Hematopoietic multipotent progenitor cell treated with erythropoietin and hydrocortisone succinate and interleukin-3 and kit ligand, for 4 days (in vitro differentiated cells): ENCODE results near the gene PALLD.

ENCODE experiments used
- DNase-seq: peaks from one replicate; pipeline ENCODE4 v3.0.0-alpha.2; 2015

PALLD gene

DNA sequence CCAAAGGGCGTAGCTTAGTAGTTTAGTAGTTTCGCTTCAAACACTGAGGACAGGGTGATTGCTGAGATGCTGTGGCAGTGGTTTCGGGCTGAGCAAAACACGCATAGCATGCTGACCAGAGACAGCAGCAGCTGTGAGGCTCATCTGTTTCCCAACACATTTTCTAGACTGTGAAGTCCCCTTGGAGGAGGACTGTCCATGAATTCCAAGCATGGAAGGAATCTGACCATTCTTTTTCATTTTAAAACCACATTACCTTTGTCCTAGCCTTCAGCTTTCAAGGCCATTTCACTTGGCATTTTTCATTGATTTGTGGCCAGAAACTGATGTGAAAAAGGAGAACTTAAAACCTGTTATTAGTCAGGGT is 240.9 kb downstream of the PALLD start:
- no peak for DNase-seq

DNA sequence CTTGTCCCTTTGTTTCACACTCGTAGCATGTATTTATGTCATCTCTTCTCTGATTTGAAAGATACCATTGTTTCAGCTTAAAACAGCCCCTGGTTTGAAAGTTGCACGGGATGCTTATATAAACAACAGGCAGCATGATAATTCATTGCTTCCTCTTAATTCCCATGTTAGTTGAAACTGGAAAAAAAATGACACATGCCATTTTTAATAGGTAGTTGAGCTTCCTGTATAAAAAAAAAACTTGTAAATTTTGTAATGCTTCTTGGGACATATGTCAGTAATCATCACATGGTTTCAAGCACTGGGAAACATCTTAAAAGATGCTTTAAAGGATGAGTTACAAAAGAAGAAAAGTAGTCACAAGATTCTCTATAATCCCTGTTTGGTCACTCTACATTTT is 243.0 kb downstream of the PALLD start:
- DNase-seq = no peak

DNA sequence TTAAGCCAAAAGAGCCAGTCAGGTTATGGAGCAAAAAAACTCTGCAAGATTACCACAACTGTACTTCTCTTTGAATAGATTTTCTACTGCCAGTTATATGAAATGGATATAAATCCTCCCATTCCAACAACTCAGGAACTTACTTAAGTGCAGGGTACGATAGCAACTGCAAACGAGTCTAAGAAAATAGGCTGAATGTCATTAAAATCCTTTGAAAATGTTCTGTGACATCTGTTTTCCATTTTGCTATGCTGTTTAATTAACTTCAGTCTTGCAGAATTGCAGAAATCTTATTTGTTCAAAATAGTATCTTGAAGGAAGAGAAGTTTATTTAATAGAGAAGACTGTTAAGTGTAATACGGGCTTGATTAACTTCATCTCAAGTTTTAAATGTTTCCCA is 243.8 kb downstream of the PALLD start:
- no peak for DNase-seq

DNA sequence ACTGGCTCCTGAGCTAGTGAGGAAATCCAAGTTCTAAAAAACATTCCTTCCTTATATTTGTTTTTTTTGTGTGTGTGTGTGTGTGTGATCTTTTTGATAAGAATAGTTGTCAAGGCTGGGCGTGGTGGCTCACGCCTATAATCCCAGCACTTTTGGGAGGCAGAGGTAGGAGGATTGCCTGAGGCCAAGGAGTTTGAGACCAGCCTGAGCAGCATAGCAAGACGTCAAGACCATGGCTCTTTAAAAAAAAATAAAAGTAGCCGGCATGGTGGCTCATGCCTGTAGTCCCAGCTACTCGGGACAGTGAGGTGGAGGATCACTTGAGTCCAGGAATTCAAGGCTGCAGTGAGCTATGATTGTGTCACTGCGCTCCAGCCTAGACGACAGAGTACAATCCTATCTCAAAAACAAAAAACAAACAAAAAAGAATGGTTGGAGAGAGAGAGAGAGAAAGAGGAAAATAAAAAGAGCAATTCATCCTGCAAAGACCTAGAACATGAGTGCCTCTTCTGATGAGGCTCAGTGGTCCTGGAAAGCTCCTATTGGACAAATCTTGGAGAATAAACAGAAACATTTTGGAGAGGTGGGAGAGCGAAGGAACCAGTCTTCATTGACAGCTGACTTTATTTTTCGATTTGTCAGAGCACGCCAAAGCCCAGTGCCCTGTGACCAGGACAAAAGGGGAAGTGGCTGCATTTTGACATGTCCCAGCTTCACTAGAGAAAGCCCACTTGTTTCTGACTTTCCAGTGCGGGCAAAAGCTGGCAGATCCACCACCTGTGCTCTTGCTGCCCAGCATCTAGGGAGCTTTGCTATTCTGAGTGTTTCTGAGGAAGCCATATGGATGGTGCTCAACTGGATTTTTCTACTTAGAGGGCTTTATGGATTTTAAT is 244.7 kb downstream of the PALLD start:
- DNase-seq = peak; percentile 69

DNA sequence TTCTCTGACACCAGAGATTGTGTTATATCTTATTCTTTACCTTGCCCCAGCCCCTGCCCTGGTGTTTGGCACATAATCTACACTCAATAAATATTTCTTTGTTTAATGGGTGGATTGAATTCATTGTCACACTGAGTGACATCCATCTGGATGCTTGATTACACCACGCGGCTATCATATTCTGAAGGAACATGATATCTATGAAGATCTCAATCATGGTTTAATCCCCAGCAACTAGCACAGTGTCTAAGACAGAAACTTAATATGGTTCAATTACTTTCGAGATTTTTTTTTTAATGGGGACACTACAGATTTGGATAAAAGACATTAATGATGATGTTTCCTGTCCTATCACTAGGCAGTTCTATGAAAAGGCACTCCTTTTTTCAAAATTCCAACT is 246.3 kb downstream of the PALLD start:
- no peak for DNase-seq

DNA sequence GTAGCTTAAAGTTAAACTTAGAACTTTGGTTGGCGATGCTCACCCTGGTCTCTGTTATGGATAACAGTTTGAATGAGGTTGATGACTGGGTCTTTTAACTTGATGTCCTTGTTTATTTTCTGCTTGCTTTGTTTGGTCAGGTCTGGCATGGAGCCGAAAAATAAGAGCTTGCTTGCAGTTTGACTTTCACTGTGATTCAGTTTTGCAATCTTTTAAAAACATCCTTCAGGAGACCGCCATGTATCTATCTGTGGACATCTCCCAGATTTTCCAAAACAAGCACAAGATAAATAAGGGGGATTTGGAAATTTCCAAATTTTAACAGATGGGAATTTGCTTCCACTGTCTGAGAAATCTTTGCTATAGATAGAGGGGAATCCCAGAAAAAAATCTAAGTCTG is 246.7 kb downstream of the PALLD start:
- DNase-seq = no peak

DNA sequence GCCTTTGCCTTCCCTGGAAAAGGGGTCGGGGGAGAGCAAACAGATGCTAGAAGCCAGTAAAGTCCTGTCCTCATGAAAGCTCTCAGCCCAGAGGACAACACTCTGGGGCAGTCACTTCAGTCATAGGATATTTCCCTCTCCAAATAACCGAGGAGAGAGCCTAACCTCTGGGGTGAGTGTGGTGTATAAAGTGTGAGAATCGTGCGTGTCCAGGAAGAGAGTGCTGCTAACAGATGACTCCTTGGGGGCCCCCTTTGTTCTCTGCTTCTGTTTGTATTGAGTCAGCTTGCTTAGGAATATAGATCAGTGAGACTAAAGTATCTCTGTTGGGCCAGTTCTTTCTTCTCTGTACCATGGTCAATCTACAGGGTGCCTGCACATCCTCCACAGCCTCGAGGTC is 247.2 kb downstream of the PALLD start:
- no peak for DNase-seq

DNA sequence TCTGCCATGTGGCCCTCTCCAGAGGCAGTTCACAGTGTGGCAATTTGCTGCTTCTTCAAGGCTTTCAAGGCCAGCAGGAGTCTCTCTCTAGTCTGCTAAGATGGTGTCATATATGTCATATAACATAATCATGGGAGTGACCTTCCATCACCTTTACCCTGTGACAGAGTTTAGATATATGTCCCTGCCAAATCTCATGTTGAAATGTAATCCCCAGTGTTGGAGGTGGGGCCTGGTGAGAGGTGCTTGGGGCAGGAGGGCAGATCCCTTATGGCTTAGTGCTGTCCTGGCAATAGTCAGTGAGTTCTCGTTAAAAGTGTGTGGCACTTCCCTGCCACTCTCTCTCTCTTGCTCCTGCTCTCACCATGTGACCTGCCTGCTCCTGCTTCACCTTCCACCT is 252.0 kb downstream of the PALLD start:
- no peak for DNase-seq

DNA sequence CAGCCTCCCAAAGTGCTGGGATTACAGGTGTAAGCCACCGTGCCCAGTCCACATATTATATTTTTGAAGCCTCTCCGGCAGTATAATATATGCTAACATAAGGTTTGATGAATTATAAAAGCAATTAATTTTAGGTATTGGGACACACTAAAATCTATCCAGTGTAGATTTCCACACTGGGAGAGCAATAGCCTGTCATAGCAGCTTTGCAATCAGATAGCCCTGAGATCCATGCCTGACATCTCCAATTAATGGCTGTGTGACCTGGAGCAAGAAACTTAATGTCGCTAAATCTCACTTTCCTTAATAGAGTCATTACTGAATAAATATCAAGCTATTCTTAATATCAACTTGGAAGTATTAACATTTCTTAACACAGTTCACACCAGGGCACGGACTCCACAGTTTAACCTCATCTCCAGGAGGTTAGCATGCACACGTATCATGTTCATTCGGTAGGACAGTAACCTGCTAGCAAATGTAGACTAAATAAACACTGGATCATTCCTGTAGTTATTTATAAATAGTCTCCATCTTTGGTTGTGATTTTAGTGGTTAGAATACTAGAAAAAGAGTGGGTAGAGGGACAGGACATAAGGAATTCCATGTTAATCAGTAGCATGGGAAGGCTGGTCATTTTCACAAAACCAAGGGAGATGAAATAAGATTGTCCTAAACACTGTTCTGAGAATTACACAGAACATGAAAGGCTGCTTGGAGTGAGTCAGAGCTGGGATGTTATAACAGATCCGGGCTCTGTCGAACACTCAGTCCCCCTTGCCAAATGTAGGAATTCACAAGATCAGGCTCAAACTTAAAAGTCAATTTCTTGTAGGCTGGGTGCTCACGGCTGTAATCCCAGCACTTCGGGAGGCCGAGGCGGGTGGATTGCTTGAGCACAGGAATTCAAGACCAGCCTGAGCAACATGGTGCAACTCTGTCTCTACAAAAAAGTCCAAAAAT is 254.7 kb downstream of the PALLD start:
- no peak for DNase-seq

DNA sequence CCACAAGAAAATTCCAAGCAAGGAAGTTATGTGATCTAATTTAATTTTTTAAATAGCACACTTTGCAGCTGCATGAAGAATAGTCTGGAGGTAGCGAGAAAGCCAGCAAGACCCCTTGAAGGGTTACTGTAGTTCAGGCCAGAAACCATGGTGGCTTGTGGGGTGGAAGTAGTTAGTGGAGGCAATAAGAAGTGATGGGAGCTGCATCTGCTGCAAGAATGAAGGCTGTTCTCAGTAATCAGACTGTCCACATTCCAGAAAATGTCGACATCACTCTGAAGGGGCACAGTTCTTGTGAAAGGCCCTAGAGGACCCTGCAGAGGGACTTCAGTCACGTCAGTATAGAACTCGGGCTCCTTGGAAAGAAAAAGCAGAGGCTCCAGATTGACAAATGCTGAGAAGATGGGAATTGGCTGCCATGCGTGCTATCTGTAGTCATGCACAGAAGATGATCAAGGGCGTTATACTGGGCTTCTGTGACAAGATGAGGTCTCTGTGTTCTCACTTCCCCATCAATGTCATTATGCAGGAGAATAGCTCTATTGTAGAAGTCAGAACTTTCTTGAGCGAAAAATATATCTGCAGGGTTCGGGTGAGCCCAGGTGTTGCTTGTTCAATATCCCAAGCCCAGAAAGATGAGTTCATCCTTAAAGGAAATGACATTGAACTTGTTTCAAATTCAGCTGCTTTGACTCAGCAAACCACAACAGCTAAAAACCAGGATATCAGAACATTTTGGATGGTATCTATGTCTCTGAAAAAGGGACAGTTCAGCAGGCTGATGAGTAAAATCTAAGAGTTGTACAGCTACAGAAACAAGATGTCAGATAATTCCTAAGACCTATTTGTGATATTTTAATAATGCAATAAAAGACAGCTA is 259.0 kb downstream of the PALLD start:
- no peak for DNase-seq

DNA sequence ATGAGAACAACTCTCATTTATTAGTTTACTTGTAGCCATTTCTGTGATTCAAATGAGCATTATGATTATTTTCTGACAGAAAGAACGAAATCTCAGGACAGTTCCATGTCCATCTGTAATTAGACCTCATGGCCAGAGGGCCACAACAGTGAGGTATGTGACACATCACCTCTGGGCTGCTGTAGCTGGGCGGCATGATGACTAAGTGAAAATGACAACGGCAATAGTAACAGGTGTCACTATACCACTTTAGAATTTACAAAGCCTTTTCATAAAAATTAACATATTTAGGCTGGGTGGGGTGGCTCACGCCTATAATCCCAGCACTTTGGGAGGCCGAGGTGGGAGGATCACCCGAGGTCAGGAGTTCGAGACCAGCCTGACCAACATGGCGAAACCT is 260.6 kb downstream of the PALLD start:
- no peak for DNase-seq

DNA sequence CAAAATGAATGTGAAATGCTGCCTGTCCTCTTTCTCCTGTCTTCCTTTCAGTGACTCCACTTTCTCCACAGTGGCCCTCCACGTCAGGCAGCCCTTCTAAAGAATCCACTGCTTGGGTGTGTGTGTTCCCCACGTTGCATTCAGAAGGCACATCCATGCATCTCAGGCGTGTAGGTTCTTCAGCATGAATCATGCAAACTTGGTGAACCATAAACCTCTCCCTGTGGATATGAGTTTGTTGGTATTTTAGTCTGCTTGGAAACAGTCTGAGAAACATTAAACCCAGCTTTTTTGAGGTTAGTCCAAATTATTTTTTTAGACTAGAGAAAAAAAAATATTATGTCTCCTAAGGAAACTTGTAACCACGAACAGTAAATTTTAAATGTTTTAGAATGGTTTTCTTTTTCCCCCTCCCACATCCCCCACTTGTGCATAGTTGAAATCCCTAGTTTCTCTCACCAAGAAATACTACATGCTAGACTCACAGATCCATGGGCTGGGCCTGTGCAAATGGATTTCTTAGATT is 261.6 kb downstream of the PALLD start:
- DNase-seq = no peak

DNA sequence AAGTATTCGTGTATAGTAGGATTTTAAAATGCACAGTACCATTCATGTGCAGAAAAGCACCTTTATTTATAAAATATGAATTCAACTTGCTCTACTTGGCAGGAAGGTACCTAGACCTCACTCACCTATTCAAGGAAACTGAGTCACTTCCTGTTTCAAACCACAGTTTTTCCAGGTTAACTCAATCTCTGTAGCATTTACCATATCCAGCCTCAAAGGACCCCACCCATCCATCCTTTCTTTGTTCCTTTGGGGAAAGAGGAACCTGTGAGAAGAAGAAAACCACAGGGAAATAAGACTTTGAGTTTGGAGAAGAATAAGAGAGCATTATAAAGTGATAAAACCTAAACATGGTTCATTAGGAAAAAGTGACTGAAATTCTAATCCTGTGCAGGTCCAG is 262.5 kb downstream of the PALLD start:
- no peak for DNase-seq

DNA sequence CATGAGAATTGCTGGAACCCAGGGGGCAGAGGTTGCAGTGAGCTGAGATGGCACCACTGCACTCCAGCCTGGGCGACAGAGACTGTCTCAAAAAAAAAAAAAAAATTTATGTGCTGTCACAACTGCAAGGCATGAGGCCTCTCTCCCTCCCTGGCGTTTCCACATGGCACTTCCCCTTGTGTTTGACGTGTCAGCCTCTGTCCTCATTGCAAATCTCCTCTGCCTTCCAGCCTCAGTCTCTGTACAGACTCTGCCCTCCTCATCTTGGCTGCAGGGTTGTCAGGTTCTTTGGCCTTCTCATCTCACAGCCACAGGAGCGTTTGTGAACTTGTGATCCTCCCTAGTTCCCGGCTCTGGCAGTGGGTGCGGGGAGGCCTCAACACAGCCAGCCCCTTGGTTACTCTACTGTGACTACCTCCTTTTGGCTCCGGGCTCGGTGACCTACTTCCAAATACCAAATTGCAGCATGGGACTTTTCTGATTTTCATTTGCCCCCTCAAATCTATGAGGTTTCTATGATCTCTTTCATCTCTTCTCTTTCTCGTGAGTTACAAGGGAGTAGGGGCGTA is 263.2 kb downstream of the PALLD start:
- DNase-seq = peak; percentile 39

DNA sequence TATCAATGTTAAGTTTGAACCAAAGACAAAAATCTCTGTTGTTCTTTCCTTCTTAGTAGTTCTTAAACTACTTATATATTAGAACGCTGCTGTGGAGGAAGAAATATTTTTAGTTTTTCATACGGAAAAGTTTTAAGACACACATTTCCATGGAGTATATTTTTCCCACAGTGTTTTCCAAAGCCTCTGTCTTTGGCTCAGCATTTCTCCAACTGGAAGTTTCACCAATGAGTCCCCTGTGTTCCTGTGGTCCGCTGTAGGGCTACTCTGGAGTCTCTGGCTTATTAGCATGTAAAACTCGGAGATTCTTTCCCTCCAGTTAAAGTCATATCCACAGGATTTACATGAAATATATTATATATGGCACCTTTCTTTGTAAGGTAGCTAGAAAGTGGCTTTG is 264.2 kb downstream of the PALLD start:
- no peak for DNase-seq

DNA sequence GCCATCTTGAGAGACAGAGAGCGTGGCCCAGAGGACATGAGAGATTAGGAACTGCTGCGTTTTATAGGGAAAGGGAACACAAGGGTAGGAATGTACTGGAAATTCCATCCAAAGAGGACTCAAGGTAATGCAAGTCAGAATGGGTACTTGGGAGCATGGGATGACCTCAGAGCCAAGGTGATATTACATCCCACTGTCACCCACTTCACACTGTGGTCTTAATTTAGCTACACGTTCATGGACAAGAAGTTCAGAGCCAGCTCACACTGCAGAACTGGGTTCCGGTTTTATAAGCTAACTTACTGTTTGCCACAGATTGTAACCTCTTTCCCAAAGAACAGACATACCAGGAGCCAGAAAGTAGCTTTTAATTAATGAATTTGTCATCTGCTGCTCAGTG is 268.5 kb downstream of the PALLD start:
- DNase-seq = no peak

DNA sequence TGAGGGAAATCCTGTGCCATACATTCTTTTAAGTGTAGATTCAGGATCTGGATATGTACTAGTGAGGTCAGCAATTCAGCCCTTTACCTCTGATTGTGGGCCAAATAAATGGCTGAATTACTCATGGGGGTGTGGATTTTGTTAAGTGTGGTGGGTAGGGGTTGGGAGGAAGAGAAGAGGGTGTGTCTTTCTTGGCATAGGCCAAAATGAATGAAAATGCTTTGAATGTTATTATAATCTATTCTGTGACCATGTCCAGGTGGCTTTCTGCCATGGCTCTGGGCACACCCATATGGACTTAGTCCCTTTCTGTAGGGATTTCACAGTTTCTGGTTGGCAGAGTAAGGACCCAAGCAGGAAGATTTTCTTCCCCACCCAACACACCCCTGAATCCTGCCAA is 268.9 kb downstream of the PALLD start:
- no peak for DNase-seq

DNA sequence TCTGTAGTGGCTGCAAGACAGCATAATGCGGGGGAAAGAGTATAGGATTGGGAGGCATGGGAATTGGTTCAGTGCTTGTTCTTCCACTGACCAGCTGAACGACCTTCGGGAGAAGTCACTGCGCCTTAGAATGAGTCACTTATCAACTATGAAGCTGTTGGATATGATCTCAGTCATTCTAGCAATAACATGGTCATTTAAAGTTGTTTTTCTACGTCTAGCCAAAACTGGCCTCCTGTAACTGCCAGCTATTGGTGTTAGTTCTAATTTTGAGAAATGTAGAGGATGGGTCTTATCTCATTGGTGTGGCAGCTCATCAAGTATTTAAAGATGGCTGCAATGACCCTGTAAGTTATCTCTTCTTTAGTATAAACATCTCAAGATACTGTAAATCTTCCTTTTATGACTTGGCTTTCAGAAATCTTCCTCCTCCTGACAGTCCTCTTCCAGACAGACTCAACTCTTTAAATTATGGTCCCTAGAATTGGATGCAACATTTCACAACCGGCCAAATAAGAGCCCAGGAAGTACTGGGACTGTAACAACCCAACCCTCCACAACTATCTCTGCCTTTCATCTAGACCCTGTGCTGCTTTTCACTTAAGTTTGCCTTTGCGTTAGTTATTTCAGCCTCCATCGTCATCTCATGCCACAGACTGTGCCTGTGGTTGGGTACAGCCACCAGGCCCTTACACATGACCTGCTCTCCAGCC is 269.9 kb downstream of the PALLD start:
- DNase-seq = no peak

DNA sequence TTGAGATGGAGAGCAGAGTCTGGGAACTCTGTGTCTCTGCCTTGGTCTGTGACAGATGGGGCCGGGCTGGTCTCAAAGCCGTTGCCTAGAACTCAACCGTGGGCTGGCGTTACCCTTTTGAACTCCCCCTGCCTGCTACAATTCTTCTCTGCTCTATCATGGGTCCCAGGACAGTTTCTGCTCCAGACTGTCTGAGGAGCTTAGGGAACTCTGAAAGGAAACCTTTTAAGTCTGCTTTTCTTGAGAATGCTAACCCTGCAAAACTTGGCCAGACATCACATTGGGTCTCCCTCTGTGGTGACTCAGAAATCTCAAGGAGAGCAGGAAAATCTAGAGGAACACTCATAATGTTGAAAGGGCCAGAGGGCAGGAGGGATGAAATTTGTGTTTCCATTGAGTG is 272.6 kb downstream of the PALLD start:
- DNase-seq = no peak

DNA sequence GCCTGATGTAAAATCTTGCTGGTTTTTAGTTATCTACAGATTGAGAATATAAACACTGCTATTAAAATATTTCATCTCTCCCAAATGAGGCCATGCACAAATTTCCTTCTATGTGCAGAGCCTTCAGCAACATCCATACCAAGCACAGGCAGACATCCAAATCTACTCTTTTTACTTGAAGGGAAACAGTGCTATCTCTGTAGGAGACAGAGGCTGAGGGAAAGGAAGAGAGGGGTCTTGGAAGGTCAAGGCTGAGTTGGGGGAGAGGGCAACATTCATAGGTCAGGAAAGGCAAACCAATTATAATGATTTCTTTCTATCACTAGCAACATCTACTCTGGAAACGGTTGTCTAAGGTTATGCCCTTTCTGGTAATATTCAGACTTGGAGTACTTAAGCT is 273.0 kb downstream of the PALLD start:
- no peak for DNase-seq

DNA sequence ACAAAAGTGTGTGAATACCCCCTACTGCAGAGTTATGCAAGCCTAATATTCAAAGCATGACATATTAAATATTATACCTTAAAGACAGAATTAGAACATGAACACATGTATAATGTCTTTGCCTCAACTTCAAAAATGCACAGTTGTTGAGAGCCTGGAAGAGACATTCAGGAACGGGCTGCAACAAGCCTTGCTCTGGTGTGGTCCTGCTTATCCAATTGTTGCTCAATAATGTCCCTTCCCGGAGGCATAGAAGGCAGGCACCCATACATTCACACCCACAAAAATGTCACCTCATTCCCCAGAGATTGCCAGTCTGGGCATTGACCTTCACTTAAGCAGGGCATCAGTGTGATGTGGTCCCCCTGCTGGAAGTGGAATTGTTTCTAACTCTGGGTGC is 274.4 kb downstream of the PALLD start:
- DNase-seq = no peak
